Epidermal melanocyte (primary cell): ENCODE data around the gene SMG6.
"Not testable (repeated sequence)": the region's sequence is repeated elsewhere in the genome, so short reads cannot be mapped to it uniquely, and the experiment has no call there.

ENCODE experiments used
- DNase-seq: peaks from one replicate; pipeline ENCODE4 v3.0.0; 2011; ENCODE audit warnings: low spot score; ENCODE audit not compliant: insufficient read length

The SMG6 gene

GRCh38 chr17:2151358-2152033, 152.1 kb downstream of the SMG6 start:
- peak; percentile 60 for DNase-seq

GRCh38 chr17:2150806-2151205, 152.8 kb downstream of the SMG6 start:
- DNase-seq, result no peak

- DNase-seq, result no peak
These were observed 153.7 kb downstream of the SMG6 start for GRCh38 chr17:2149934-2150333.

GRCh38 chr17:2146132-2146871, 157.3 kb downstream of the SMG6 start:
- no peak for DNase-seq

GRCh38 chr17:2144701-2145100, 158.9 kb downstream of the SMG6 start:
- no peak for DNase-seq

GRCh38 chr17:2143332-2143731, 160.3 kb downstream of the SMG6 start:
- DNase-seq, result no peak

- not testable (repeated sequence) for DNase-seq
These were observed 160.9 kb downstream of the SMG6 start for GRCh38 chr17:2142682-2143081.

- DNase-seq, result no peak
These were observed 162.9 kb downstream of the SMG6 start for GRCh38 chr17:2140683-2141082.

- no peak for DNase-seq
These were observed 164.8 kb downstream of the SMG6 start for GRCh38 chr17:2138761-2139160.

GRCh38 chr17:2138318-2138717, 165.3 kb downstream of the SMG6 start:
- no peak for DNase-seq

- no peak for DNase-seq
These were observed 166.1 kb downstream of the SMG6 start for GRCh38 chr17:2137342-2138098.

- DNase-seq, result no peak
These were observed 167.3 kb downstream of the SMG6 start for GRCh38 chr17:2136241-2136640.

- DNase-seq, result no peak
These were observed 175.6 kb downstream of the SMG6 start for GRCh38 chr17:2128011-2128410.

GRCh38 chr17:2125013-2125535, 178.5 kb downstream of the SMG6 start:
- no peak for DNase-seq

- DNase-seq, result no peak
These were observed 179.2 kb downstream of the SMG6 start for GRCh38 chr17:2124391-2124790.

GRCh38 chr17:2123375-2124251, 180.0 kb downstream of the SMG6 start:
- peak; percentile 23 for DNase-seq

GRCh38 chr17:2122641-2123302, 180.8 kb downstream of the SMG6 start:
- no peak for DNase-seq

GRCh38 chr17:2120586-2121335, 182.8 kb downstream of the SMG6 start:
- DNase-seq, result no peak

GRCh38 chr17:2113279-2113622, 190.3 kb downstream of the SMG6 start:
- no peak for DNase-seq

GRCh38 chr17:2111691-2112090, 191.9 kb downstream of the SMG6 start:
- no peak for DNase-seq
